ENCODE results near the gene PPM1D.
"Not testable (repeated sequence)": the region's sequence is repeated elsewhere in the genome, so short reads cannot be mapped to it uniquely, and the experiment has no call there.

PPM1D gene

GRCh38 chr17:60599620-60600489, at the start of gene PPM1D:
TSS of gene PPM1D (plus strand) at chr17:60600193. CDS start at chr17:60600415, 222 bp downstream.
- peak; percentile 99 for DNase-seq

- not testable (repeated sequence) for DNase-seq
These were observed 47.7 kb upstream of the PPM1D start for GRCh38 chr17:60552255-60552654.

DNA sequence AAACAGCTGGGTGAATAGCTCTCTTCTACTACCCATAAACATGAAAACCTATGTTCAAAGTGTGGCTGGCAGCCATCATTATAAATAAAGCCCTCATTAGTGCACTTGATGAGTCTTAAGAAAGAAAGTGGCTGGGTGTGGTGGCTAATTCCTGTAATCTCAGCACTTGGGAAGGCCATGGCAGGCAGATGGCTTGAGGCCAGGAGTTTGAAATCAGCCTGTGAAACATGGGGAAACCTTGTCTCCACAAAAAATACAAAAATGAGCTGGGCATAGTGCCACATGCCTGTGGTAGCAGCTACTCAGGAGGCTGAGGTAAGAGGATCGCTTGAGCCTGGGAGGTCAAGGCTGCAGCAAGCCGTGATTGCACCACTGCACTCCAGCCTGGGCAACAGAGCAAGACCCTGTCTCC, 45.6 kb upstream of the PPM1D start:
- no peak for DNase-seq

GRCh38 chr17:60555786-60556185, 44.2 kb upstream of the PPM1D start:
- DNase-seq: no peak

DNA sequence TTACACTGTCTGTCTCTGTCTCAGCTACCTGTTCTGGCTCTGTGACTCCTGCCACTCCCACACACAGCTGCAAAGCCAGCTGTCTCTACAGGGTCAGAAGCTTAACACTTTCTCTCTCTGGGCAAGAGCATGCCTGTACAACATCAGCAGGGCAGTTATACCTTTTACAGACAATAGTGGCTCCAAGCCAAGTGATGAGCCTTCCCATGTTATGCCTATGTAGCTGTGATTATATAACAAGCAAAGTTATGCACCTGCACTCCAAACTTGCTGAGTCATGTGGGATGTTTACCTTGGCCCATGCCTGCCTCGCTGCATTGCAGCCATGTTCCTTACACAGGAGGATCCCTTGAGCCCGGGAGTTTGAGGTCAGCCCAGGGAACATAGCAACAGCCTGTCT, 42.2 kb upstream of the PPM1D start:
- no peak for DNase-seq

DNA sequence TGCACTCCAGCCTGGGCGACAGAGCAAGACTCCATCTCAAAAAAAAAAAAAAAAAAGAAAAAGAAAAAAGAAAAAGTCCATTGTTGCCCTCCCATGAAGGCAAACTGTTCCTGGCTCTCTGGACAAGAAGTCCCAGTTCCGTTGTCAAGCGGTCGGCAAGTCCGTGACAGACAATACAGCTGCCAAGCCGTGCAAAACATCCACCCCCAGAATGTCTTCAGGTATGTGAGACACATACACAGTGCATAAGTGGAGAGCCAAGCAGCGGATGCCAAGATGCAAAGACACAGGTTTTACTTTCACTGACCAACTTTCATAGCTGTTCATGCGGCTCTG, 40.4 kb upstream of the PPM1D start:
- DNase-seq: no peak

DNA sequence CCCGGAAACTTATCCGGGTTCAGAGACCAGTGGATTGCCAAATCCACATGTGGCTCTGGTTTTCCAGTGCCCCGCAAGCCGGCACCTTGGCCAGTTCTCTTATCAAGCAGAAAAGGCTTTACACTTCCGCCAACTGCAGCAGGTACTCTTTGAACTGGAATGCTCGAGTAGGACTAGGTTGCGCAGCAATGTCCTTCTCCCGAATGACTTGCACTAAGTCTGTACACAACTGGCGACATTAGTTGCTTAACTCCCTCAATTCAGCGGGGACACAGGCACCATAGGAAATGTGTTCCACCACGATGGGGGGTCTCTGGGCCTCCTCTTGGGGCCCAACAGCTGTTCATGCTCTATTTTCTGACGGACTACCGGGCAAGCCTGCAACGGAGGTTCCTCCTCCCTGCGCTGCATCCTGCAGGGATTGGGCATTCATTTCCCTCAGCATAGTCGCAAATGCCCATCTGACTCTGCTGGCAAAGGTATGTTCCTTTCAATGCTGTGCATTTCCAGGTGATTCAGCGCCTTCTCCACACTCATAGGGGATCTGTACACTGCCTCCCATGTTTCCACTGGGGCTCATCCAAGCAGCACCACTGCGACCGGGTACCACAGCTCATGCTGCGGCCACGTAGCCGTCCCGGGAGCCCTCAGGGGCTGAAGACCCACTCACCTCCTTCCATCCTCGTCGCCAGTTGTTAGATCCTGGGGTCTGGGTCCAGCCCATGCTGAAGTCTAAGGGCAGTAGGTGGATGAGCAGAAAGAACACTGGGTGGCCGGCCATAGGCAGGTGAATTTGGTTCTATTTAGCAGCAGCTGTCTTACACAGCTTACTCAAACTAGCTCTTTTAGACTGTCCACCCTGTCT, 39.8 kb upstream of the PPM1D start:
- DNase-seq: no peak

GRCh38 chr17:60560860-60561257, 39.1 kb upstream of the PPM1D start:
- DNase-seq: no peak

GRCh38 chr17:60562421-60562820, 37.6 kb upstream of the PPM1D start:
- DNase-seq: no peak

GRCh38 chr17:60563743-60564142, 36.2 kb upstream of the PPM1D start:
- no peak for DNase-seq

DNA sequence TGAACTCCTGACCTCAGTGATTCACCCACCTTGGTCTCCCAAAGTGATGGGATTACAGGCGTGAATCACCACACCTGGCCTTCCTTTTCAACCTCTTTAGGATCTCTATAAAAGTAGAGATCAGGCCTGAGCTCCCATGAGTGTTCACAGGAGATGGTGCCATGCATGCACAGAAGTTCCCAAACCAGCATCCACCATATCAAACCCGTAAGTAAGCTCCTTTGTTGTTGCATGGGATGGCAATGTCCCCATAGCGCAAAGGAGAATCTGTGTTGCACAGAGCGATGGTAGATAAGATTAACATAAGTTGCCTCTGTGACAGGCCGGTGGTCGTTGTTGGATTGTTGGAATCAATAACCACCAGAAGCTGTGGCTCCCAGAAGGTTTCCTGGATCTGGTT, 34.8 kb upstream of the PPM1D start:
- no peak for DNase-seq

DNA sequence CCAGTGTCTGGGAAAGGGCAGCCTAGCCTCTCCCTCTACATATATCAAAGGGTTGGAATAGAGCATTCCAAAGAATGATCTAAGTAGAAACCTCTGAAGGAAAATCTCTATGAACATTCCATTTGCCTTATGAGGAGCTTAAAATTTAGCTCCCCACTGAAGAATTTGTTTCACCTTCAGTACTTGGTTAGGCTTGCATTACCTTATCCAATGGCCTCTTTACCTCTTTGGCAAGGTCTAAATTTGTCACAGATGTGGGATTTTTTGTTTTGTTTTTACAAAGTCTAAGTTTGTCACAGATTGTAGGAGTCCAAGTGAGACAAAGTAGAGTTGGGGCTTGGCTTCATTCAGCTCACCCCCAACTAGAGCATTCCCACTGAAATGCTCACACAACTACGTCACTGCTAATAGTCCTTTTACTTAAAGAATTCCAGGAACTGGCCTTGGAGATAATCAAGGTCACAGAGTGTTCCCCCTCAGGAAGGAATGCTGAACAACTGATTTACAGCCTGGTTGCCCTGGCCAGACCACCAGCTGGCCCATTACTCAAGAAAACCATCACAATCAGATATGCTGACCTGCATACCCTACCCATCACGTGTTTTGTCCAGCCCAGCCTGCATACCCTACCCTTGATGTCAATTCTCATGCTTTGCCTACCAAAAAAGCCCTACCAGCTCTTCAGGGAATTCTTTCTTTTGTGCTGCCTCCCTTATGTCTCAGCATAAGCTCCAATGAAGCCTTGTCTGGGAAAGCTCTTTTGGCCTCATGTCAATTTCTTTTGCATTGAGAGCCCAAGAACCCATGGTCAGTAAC, 26.5 kb upstream of the PPM1D start:
- DNase-seq: no peak

GRCh38 chr17:60577147-60577915, 22.7 kb upstream of the PPM1D start:
- DNase-seq: no peak

GRCh38 chr17:60579090-60579489, 20.9 kb upstream of the PPM1D start:
- no peak for DNase-seq

DNA sequence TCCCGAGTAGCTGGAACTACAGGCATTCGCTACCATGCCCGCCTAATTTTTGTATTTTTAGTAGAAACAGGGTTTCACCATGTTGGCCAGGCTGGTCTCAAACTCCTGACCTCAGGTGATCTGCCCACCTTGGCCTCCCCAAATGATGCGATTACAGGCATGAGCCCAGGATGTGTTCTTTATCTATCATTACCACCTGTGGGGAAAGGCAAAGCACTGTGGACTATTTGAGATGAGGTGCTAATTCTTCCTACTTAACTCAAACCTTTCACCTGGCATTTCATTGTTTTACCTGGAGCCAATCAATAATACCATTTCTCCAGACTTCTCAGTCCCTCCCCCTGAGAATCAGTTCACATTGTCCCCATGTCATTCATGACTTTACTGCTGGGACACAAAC, 20.4 kb upstream of the PPM1D start:
- DNase-seq: no peak

- DNase-seq: no peak
These were observed 17.0 kb upstream of the PPM1D start for GRCh38 chr17:60583008-60583407.

- DNase-seq: no peak
These were observed 14.1 kb upstream of the PPM1D start for GRCh38 chr17:60585887-60586286.

- peak; percentile 17 for DNase-seq
These were observed 13.6 kb upstream of the PPM1D start for GRCh38 chr17:60586288-60586974.

DNA sequence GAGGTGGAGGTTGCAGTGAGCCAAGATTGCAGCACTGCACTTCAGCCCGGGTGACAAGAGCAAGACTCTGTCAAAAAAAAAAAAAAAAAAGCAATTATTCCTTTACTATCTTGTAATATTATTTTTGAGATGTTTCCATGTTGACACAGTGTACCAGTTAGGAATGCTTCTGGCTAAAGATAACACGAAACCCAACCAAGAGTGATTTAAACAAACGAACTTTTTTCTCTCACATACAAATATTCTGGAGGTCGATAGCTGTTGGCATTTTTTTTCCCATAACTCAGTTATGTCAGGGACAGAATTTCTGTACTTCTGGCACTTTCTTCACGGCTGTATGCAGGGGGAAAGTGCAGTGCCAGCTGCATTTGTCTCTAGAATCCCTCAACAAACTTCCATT, 9.9 kb upstream of the PPM1D start:
- no peak for DNase-seq

GRCh38 chr17:60592750-60593149, 7.2 kb upstream of the PPM1D start:
- DNase-seq: no peak

DNA sequence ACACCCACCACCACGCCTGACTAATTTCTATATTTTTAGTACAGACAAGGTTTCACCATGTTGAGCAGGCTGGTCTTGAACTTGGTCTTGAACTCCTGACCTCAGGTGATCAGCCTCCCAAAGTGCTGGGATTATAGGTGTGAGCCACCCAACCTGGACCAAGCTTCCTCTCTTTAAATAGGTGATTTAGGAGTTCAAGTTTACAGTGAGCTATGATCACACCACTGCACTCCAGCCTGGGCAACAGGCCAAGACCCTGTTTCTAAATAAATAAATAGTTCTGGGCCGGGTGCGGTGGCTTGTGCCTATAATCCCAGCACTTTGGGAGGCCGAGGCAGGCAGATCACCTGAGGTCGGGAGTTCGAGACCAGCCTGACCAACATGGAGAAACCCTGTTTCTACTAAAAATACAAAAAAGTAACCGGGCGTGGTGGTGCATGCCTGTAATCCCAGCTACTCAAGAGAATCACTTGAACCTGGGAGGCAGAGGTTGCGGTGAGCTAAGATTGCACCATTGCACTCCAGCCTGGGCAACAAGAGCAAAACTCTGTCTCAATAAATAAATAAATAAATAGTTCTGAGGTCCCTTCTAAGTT, 6.5 kb upstream of the PPM1D start:
- peak; percentile 51 for DNase-seq
